NCI-H345 treated with DMSO at 0.1 percent for 48 hours (cell line): ENCODE results near the gene DTX4.

Source experiments
- DNase-seq: peaks from one replicate; lab custom pipeline; 2025; ENCODE audit not compliant: unreplicated experiment; lab: John Stamatoyannopoulos, UW

Gene DTX4

DNA sequence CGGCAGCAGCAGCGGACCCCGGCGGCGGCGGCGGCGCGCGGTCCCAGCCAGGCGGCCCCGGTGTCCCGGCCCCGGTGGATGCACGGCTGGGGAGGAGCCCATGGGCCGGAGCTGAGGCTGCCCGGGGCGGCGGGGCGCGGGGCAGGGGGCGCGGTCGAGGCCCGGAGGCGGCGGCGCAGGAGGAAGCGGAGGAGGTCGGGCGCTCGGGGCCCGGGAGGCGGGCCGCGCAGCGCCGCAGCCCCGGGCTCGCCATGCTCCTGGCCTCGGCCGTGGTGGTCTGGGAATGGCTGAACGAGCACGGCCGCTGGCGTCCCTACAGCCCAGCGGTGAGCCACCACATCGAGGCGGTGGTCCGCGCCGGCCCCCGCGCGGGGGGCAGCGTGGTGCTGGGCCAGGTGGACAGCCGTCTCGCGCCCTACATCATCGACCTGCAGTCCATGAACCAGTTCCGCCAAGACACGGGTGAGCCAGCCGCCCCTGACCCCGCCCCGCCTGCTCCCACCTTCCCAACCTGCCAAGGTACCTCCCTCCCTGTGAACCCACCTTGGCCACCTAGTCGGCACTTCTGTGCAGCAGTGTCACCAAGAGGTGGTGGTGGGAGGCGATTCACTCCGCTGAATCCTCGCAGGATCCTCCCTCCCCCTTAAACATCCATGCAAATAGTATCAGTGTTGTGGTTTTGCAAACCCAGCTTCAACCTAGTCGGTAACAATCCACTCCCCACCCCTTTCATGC is 580 bp downstream of the DTX4 start:
- no peak for DNase-seq

DNA sequence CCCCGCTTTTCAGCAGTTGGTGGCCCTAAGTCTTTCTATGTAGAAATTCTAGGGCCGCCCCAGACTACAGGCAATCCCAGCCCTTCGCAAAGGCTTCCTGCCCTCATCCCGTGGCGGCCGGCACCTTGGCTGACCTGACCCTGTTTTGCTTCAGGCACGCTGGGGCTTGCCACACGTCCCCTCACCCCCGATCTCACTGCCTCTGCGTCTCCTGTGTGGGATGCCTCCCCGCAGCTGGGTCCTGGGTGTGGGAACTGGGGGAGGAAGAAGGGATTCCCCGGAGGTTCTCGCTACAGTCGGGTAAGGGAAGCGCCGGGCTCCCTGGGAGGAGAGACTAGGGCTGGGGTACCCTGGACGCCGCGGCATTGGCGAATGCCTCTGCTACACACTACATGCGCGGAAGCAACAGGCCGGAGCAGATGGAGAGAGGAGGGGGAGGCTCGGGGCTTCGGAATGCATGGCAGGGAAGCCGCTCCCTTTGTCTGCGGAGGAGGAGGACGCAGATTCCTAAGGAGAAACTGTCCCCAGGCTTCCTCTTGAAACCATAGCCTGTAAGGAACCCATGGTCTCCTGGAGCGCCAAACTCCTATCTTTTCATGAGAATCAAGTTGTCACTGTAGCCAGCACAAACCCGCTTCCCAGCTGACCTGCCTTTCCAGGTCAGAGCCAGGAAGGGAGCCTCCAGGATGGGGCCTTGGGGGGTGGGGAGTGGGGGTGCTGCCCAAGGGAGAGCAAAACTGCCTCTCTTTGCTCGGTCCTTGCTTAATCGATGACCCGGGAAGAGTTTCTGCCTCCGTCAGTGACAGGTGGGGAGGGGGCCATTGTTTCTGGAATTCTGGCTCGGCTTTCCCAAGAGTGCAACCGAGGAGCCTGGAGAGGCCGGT is 1.4 kb downstream of the DTX4 start:
- DNase-seq = no peak

DNA sequence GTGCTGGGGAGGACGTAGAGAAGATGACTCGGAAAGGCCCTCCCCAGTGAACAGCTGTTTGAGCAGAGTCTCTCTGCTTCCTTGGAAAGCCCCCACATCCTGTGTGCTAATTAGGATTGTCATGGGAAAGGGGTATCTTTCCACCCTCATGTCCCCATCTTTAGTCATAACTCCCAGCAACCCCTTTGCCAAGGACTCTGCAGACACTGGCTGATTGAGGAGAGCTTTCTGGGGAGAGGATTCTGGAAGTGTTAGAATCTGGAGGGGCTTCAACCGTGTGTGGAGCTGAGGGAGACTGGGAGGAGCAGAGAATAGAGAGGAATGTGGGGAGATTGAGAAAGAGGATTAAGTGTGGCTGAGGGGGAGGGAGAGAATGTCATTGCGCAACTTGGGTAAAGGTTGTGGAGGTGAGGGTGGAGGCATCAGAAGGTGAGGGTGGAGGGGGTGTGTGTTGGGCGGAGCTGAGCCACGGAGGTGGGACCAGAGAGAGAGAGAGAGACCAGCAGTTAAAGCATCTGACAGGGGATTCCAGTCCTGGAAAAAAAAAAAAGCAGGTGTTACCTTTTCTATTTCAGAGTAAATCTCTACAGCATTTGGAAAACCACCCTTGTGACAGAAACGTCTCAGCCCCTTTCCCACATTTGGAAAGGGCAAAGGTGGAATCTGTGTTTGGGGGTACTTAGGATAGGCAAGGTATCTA is 2.2 kb downstream of the DTX4 start:
- DNase-seq = no peak

DNA sequence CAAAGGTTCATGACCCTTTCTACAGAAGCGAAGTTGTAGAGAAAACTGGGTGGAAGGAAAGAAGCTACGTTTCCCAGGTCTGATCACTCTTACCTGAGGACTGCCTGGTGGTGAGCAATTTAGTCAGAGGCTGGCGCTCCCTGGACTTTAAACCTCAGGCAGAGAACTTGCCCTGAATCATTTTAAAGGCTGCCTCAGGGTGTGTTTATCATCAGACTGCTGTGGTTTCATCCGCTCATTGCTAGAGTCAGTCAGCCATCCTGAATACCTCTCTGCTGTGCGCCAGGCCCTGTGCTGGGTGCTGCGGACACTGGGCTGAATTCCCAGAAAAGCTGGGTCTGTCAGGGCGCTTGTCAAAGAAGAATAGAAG is 2.7 kb downstream of the DTX4 start:
- no peak for DNase-seq

DNA sequence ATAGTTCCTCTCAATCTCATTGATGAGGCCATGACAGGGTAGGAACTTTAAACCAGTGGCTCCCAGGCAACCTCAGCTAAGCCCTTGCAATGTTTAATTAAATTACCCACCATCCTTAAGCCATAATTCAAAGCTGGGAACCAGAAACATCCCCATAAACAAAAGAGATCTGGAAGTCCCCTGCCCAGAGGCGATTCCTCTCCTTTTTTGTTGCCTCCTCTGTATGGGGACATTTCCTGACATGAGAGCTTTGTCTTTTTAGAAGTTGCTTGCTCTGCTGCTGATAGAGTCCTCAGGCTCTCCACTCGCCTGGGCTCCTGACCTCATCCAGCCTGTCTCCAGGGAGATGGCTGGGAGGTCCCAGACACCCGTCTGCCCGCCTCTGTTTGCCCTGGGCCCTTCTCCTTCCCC is 3.2 kb downstream of the DTX4 start:
- no peak for DNase-seq

DNA sequence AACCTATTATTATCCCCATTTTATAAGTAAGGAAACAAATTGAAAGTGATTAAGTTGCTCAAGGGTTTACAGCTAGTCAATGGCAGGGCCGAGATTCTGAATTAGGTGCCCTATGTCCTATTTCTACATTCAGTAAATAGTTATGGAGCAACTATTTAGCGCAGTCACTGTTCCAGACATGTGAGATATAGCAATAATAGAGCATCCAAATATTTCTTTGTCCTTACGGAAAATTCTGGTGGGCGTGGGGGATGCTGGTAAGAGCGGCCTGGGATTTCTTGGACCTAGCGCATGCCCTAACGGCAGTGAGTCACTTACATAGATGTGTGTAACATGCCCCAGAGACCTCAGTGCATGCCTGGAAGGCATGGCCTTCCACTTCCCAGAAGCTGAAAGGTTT is 4.4 kb downstream of the DTX4 start:
- no peak for DNase-seq

DNA sequence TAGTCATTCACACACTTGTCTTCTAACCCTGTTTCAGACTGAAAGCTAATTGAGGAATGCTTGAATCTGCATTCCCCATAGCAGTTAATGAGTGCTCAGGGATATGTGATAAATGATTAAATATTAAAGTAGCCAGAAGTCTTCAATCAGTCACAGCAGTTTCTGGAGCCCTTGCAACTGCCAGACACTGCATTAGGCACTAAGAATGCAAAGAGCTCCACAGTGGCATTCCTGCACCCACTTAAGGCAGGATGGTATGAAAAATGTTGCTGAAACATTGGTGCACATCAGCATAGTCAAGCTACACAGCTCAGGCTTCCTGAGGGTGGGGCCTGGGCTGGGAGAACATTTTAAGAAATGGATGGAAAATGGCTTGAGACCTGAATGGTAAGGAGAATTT is 6.5 kb downstream of the DTX4 start:
- no peak for DNase-seq

DNA sequence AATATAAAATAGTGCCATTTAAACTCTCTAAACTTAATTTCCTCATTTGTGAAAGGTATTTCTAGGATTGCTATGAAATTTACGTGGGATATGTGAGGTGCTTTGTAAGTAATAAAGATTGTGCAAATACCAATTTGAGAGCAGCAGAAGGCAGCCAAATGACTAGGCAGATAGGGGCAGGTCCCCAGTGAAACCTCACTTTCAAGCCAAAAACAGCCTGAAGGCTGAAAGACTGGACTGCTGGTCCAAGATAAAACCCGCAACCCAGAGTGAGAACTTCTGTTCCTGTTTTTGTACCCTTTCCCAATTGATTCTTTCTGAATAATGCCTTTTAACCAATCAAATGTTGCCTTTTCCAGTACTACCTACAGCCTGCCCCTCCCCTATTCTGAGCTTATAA is 7.2 kb downstream of the DTX4 start:
- DNase-seq = no peak

DNA sequence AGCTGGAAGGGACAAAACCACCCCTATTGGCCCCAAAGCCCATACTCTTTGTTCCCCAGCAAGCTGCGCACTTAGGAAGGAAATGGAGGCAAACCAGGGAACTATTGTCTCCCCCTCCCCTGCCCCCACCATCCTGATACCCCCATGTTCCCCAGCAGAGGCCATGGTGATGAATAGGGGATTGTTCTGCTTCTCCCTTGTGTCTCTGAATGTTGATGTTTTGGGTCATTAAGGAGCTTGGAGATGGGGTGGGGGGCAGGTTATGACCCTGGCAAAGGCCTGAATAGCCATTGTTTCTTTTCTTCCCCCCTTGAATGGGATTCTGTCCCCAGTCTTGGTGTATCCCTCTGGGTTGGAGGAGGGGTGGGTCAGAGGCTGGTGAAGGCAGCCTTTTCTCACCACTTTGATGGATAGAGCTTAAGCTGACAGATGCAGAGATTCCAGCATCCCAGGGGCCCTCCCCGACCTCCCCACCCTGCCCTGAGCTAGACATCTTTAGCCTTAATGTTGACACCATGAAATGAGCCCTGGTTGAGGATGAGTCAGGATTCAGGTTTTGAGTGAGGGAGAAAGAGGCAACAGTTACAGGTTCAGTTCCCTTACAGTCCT is 8.3 kb downstream of the DTX4 start:
- no peak for DNase-seq

DNA sequence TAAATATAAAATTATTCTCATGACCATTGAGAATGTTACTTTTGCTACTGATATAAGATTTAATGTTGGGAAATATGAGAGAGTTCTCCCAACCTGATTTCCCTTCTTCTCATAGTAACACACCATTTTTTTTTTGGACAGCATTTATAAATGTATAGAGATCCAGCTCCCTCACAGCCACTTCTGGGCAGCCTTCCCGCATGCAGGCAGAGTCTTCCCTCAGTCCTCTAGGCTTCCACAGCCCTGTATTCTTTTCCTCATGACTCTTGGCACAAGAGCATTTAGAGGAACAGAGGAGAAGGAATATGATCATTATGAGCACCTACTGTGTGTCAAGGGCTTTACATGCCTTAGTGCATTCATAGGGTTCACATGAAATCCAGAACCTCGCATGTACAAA is 9.0 kb downstream of the DTX4 start:
- DNase-seq = no peak

DNA sequence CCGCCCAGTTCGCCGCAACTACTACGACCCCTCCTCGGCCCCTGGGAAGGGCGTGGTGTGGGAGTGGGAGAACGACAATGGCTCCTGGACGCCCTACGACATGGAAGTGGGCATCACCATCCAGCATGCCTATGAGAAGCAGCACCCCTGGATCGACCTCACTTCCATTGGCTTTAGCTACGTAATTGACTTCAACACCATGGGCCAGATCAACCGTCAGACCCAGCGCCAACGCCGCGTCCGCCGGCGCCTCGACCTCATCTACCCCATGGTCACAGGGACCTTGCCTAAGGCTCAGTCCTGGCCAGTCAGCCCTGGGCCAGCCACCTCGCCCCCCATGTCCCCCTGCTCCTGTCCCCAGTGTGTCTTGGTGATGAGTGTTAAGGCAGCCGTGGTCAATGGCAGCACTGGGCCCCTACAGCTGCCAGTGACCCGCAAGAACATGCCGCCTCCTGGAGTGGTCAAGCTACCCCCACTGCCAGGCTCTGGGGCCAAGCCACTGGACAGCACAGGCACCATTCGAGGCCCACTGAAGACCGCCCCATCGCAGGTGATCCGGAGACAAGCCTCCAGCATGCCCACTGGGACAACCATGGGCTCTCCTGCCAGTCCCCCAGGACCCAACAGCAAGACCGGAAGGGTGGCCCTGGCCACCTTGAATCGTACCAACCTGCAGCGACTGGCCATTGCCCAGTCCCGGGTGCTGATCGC is 10.0 kb downstream of the DTX4 start:
- no peak for DNase-seq

DNA sequence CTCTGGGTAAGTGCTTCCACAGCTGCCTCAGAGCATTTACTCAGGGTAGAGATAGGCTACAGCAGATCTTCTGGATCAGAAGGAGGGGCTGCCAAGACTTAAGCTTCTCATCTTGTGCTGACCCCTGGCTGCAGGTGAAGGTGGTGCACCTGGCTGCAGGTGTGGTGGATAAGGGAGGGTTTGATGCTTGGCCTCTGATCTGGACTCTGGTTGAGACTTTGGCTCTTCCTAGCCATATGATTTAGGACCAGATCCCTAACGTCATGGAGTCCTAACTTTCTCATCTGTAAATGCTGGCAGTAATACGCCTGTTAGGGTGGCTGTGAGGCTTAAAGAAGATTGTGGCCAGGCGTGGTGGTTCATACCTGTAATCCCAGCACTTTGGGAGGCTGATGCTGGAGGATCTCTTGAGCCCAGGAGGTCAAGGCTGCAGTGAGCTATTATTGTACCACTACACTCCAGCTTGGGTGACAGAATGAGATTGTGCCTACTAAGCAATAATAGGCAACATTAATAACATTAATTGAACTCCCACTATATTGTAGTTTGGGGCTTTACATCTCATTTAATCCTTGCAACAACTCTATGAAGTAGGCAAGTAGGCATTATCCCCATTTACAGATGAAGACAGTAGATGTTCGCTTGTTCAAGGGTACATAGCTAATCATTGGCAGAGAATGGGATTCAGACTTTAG is 10.7 kb downstream of the DTX4 start:
- no peak for DNase-seq

DNA sequence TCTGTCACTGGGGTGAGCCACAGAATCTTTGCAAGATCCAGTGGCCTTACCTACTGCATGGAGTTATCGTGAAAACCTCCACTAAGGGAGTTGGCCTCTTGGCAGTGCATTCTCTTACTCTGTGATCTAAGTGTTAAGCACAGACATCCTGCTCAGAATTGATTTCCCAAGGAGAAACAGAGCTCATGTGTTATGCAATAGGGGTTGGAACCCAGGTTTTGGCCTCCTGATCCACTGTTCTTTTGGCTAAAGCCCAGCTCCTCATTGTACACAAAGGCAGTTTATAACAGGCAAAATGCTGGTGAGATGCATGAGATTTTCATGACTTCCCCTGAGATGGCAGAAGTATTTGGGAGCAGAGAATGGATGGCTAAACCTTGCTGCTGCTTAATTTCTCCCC is 11.8 kb downstream of the DTX4 start:
- no peak for DNase-seq

DNA sequence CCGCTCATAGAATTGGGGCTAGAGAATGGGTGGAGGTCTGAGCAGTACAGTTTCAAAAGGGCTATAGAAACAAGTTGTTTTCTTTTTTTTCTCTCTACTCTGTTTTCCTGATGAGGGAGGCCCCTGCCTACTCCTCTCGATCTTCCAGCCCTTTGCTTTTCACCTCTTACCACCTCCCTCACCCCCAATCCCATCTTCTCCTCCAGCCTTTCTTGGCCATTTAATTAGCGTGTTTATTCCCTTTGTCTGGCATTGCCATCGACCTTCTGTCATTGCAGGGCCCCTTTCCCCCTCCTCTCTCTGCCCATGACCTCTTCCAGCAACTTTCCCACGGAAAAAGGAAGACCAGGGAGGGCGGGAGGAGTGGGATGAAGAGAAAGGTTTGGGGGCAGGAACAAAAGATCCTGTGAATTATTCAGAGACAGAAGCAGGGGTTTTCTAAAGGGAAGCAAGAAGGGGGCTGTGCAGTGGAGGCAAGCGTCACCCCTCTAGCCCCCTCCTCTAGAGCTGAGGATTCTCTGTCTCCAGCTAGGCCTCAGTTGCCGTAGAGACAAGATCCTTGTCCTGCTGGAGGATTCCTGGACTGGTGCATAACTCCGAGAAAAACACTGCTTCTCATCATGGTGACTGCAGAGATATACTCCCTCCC is 12.9 kb downstream of the DTX4 start:
- DNase-seq = no peak

DNA sequence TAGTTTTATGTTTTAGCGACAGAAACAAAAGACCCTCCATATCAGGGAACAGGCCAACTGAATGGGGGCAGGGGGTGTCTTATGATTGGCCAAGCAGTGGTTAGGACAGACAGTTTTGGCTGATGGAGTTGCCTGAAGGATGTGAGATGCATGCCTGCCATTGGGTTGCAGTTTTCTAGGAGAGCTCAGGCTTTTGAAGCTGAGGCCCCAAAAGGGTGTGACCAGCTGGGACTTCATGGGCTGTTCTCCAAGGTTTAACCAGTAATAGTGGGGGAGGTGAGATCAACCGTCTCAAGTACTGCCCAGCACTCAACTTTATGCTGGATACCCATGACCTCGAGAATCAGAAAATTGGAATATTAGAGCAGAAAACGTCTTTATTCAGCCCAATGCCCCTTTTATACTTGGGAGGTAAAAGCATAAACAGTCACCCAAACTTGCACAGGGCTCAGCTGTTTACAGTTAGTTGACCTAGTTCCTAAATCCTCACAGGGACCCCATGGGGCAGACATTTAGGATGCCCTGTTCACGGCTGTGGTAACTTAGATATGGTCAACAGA is 13.5 kb downstream of the DTX4 start:
- no peak for DNase-seq

DNA sequence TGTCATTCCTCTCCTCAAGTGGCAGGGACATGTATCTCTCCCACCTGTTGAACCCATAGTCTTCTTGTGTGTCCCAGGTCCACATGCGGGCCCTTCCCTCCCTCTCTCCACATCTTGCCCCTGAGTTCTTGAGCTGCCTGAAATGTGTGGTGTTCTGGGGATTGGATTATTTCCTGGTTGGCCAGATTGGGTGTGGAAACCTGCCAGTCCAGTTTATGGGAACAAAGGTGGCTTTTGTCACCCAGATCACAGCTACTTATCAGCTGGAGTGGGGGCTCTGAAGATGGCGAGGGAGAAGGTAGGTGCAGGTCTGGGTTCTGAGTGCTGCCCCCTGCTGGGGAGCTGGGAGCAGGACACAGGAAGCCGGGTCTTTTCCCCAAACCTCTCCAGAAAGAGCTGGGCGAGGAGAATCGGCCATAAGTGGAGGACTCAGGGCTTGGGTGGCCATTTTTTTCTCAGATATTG is 14.2 kb downstream of the DTX4 start:
- DNase-seq = no peak

DNA sequence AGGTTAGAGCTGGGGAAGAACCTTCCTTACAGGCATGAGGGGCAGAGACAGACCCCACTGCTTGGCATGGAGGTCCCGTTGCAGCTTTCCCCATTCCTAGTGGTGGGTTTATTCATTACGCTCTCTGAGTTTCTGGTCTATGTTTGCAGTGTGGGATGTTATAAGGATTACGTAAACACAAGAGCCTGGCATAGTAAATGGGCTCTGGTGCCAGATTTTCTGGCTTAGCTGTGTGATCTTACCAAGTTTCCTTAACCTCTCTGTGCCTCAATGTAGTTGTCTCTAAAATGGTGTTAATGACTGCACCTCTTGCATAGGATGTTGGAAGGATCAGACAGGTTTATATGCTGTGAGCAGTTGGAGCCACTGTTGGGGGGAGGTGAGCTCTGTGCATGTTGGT is 15.1 kb downstream of the DTX4 start:
- DNase-seq = no peak

DNA sequence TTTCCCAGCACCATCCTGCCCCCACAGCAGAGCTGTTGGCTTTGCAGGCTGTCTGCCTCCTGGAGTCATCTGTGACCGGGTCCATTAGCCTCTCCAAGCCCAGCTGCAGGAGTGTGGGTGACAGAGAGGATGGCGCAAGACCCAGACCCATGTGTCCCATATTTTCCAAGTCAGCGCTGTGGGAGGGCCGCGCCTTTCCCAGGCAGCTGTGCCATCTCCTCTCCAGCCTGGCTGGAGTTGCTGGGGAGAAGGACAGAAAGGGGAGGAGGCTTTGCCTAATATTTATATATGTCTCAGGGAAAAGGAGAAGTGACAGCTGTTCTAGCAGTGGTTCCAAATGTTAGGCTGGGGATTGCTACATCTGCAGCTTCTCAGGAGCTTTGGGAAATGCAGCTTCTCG is 15.7 kb downstream of the DTX4 start:
- DNase-seq = no peak

DNA sequence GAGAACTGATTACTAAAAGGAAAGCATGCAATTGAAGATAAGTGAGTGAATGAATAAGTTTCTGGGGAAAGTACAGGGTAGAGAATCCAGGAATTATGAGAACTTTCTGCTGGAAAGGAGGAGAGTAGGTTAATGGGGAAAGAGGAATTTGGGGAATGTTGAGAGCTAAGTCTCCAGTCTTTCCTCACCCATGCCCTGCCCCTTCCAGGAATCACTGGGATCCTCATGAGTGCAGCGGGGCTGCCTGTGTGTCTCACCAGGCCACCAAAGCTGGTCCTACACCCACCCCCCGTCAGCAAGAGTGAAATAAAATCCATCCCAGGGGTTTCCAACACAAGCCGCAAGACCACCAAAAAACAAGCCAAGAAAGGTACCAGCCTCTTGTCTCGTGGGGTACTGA is 17.0 kb downstream of the DTX4 start:
- no peak for DNase-seq
